Bone marrow (tissue), 2 donors: ENCODE data around the gene CCT8.

Experiments used
- DNase-seq, 2 donors: peaks; one replicate each; lab custom pipeline; 2025; lab: John Stamatoyannopoulos, UW

CCT8 gene, protein sequence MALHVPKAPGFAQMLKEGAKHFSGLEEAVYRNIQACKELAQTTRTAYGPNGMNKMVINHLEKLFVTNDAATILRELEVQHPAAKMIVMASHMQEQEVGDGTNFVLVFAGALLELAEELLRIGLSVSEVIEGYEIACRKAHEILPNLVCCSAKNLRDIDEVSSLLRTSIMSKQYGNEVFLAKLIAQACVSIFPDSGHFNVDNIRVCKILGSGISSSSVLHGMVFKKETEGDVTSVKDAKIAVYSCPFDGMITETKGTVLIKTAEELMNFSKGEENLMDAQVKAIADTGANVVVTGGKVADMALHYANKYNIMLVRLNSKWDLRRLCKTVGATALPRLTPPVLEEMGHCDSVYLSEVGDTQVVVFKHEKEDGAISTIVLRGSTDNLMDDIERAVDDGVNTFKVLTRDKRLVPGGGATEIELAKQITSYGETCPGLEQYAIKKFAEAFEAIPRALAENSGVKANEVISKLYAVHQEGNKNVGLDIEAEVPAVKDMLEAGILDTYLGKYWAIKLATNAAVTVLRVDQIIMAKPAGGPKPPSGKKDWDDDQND

DNA sequence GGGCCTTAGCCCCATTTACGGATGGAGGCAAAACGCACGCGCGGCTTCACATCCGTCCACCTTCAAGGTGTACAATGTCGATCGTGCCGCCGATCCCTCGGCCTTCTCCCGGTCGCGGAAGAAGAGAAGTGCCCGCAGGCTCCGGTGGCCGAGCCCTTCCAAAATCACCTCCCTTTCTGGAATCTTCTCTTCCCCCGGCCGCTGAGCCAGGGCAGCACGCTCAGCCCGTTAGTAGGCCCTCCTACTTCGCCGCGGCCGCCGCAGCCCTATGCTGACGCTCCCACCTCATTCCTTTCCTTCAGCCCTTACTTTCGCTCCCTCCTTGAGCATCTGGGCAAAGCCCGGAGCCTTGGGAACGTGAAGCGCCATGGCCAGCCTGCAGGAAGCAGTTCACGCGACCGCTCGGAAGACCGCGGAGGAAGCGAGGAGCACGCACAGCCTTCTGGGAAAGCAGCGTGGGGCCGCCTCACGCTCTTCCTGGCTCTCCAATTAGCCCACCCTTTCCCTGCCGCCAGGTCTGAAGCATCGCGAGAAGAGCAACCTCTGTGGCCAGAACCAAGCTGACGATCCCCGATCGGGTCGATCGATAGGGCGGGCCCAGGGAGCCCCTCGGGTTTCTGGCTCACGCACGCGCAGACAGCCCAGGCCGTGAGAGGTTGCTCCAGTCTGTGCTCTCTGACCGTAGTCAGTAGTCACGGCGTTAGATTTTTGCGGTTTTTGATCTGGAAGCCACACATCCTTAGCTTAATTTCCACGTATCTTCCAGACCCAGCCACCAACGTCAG, at the start of gene CCT8:
CCT8 (minus strand) TSS at position 427 of the 785 bp plus-strand sequence; CDS start at position 369, 58 bp downstream.
- peak; percentile 88 to 98 for DNase-seq

DNA sequence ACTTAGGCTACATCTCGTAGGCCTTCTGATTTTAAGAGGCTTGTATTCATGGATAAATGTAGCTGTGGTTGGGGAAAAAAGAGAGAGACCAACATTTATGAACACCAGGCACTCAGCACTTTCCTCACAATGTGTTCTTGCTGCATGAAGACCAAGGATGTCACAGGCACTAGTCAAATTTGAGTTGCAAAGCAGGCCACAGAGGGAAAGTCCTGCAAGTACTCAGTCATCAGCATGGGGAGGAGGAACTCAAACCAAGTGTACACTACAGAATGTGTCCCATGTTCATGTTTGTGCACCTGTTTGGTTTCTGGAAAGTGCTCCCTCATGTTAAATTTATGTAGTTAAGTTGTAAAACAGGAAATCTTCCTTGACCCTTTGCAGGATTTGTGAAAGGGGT, 48.3 kb upstream of the CCT8 start:
- no peak for DNase-seq

DNA sequence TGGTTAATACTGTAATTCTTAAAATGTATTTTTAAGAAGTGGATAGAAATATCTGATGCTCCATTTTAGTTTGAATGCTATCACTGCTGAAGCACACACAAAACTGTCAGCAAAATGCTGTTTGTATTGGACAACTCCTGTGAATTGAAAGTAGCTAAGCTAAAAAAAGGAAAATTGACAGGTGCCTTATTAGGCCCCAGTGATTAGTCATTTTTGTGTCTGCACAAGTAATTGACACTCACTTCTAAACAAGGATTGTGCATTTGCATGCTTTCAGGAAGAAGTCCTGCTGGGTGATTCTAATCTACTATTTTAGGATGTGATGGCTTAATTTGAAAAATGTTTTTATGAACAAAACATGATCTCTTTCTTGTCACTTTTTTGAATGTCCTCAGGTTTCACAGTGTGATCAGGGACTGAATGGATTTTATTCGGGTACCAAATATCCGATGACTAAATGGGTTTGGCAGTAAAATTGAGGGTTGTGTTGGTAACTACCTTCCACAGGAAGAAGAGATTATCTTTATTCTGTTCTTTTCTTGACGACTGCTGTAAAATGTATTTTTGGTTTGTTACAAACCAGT, 44.0 kb upstream of the CCT8 start:
- DNase-seq, result no peak

DNA sequence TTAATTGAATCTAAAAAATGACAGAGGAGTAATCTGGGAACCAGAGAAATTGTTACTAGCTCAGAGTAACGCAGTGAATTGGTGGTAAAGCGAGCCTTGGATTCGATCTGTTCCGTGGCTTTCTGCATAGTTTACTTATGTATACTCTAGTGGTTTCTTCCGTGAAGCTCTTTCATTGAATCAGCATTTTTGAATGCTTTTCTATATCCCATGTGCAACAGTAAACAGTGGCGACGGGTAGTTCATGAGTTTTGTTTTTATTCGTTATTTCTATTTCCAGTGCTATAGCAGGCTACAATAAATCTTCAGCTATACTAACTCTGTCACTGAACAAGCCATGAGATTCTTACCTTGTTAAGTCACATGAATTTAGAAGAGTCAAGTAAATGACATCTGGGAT, 42.5 kb upstream of the CCT8 start:
- no peak for DNase-seq

DNA sequence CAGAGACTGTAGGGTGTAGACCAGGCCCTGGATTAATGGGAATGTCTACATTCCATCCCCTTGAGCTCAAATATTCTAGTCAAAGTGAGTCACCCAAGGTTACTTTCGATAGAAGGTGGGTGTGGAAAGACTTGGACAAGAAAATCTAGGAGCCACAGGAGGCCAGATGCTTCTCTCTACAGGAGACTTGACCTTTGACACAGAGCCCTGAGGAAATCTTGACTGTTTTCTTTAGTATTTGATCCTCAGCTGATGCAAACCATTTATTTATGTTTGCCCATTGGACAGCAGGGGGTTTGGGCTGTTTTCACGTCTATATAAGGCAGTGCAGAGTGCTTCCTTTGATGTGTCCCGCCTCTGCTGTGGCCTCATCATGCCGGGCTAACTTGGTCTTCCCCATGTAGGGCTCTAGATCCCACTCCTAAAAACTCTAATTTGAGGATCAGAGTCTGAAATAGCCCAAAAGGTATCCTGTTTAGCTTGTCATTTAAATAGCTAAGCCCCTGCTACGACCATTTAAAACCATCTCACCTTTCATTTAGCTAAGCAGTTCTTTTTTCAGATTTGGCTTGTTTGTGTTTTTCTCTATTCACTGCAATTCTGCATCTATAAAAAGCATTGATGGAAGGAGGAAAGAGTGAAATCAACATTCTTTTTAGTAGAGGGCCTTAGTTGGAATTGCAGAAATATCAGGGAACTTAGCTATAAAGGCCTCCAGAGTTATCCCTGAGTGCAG, 41.5 kb upstream of the CCT8 start:
- DNase-seq, result no peak

DNA sequence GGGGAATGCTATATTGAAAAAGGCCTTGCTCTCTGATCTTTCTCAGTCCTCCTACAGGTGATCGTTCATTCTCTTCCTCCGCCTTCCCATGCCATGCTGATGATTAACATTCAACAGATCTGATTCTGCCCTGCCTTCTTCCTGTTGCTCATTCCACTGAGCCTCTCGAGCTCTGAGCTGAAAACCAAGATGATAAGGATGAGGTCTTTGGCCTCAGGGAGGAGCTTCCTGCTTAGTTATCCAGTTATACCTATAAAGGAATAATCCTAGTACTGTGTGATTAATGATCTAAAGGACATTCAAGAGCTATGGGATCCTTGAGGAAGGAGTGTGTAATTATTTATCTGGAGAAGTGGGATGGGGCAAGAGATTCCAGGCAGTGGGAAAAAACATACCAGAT, 31.8 kb upstream of the CCT8 start:
- no peak for DNase-seq

DNA sequence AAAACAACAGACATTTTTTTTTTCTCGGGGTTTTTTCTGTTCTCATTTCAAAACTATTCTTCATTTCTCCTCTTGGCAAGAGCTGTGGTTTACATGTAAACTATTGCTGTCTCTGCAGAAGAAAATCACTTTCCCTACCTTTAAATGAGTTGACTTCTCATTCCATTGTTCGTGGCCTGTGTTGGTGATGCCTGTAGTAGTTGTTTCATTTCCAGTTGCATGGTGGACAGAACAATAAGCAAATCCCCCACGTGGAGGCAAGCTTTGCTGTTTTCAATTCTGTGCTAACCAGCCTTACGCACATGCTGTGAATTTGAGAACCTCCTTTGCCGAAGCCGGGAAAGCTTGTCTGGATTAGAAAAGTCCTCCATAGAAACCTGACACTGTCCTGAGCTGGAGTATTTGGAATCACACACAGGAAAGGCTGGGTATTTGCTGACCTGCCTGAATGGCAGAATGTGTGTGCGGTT, 30.8 kb upstream of the CCT8 start:
- DNase-seq, result no peak

DNA sequence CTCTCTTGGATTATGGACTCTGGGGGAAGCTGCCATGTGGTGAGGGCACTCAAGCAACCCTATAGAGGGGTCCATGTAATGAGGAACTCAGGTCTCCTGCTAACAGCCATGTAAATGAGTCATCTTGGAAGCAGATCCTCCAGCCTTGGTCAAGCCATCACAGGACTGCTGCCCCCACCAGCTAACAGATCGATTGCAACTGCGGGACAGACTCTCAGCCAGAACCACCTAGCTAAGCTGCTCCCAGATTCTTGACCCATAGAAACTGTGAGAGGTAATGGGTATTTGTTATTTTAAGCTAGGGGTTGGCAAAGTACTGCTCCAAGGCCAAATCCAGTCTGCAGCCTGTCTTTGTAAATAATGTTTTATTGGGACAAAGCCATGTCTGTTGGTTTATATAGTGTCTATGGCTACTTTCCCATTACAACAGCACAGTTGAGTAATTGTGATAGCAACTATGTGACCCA, 29.4 kb upstream of the CCT8 start:
- DNase-seq, result no peak

DNA sequence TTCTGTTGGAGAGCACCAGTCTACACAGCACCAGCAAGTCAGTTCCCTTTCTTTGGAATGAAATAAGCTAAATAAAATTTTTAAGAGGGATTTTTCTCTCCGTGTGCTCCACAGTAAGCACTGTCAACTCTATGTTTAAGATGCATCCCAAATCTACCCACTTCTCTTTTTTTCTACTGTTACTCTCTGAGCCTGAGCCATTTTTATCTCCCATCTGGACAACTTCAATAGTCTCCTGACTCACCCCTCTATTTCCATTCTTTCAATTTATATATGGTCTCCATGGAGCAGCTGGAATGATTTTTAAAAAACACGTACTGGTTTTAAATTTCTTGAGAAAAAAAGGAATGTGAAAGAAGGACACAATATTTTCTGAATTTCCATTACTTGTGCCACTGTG, 24.7 kb upstream of the CCT8 start:
- peak in 1 of 2 donors; percentile 13 for DNase-seq

DNA sequence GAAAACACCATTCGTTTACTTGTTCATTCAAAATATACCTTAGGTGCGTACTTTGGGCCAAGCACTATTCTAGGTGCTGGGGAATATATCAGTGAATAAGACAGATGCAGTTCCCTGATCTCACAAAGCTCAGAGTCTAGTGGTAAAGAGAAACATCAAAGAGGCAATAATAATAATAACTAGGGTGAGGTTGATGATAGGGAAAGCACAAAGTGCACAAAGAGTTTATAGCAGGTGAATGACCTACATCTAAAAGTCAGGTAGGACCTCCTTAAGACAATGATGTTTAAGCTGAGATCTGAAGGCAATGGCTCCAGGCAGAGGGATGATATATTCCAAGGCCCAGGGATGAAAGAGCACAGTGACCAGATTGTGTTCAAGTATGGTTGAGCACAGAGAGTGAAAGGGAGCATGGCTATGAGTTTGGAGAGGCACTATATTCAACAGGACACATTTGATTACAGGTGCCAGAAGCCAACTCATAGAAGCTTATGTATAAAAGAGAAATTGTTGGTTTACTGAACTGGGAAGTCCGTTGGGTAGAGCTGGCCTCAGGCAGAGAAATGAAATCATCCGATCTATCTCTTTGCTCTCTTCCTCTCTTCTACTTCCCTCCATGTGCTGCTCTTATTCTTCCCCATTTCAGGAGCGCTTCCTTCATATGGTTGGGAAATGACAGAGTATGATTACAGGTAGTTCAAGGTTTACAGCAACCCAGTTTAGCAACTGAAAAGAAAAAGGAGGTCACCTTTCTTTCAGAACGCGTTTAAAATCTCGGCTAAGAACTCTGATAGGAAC, 23.0 kb upstream of the CCT8 start:
- no peak for DNase-seq

DNA sequence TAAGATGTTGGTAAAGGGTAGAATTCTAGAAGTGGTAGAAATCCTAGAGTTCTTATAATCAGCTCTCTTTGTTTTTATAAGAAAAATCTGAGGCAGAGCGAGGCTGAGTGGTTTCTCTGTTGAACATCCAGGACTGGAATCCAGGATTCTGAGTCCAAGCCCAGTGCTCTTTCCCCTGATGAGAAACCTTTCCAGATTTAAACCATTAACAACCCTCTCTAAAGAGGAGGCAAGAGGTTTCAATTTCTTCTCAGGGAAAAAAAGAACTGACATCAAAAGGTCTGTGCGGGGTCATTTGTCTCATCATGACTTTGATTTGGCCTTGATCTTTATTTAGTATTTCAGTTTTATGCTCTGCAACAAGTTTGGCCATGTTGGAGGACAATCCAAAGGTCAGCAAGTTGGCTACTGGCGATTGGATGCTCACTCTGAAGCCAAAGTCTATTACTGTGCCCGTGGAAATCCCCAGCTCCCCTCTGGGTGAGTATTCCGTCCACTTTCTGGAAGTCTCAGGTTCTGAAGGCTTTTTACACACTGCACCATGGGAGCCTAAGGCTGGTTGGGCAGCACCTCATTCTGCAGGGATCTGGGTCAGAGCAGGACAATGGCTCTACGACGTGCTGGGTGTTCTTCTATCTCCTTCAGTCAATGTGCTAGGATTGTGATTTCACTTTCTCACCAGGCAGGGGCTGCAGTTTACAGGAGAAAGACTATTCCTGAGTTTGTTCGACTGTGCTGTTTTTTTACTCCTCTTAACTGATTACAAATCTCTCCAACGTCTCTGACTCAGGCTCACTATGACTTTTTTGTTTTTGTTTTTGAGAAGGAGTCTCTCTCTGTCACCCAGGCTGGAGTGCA, 18.9 kb upstream of the CCT8 start:
- DNase-seq, result peak in 1 of 2 donors; percentile 59

DNA sequence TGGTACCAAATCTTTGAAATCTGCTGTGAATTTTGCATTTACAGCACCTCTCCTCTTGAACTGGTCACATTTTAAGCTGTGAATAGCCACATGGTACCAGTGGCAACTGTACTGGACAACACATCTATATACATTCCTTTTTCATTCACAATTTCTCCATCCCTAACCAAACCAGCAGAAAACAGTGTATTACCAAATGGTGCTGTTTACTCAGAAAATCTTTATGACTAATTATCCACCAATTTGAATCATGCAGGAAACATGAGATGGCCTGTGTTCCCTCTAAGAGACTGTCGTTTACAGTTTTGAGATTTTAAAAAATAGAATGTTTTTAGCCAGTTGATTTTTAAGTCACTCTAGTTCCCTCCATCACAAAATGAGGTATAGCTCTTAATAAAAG, 17.6 kb upstream of the CCT8 start:
- no peak for DNase-seq

DNA sequence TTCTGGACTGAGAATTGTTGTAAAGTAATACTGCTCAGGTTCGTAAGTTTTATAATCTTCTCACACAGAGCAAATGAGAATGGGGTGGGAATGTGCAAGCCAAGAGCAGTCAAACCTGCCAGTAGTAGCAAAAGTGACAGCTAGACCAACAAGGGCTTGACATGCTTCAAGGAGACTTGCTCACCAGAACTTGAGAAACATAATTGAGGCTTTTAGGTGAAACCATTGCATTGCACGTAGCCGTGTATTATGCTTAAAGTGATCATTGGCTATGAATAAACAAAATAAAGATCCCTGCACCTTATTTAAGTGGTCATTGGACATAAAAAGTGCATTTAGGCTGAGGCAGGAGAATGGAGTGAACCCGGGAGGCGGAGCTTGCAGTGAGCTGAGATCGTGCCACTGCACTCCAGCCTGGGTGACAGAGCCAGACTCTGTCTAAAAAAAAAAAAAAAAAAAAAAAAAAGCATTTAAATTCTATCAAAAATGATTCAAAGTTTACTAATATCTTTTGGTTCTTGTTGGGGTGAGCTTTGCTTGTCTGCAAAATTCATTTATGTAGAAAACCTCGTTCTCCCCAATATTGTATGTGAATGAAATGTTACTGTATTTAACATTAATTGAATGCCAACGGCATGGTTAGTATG, 11.8 kb upstream of the CCT8 start:
- no peak for DNase-seq

DNA sequence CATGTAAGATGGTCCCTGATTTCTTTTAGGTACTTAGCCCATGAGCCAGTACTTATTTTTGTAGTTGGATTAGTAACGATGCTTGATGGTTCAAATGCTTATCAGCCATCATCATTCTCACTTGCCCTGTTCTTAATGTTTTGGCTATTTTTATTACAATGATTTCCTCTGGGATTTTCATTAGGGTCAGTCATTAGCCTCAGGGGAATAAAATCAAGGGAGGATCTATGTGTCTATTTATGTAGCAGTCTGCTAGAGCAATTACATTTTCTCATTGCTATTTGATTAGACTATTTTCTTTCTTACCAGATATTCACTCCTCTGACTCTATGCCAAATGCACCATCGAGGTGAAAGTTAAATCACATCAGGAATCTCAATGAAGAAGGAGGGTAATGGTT, 10.9 kb upstream of the CCT8 start:
- DNase-seq, result no peak

DNA sequence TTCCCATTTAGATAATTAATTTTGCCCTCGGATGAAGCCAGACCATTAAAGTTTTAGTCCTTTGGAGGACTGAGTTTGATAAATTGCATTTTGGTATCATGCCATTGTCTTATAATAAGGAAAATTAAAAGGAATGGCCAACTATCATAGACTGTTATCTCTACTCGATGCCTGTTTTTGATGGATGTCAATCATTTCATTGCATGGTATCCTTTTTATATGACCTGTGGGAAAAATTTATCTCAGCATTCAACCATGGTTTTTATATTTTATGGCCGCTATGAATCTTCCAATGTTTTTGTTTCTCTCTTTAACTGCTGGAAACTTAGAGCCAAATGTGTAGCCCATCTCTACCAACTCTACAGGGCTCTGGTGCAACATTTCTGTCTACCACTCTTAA, 9.9 kb upstream of the CCT8 start:
- DNase-seq, result no peak

DNA sequence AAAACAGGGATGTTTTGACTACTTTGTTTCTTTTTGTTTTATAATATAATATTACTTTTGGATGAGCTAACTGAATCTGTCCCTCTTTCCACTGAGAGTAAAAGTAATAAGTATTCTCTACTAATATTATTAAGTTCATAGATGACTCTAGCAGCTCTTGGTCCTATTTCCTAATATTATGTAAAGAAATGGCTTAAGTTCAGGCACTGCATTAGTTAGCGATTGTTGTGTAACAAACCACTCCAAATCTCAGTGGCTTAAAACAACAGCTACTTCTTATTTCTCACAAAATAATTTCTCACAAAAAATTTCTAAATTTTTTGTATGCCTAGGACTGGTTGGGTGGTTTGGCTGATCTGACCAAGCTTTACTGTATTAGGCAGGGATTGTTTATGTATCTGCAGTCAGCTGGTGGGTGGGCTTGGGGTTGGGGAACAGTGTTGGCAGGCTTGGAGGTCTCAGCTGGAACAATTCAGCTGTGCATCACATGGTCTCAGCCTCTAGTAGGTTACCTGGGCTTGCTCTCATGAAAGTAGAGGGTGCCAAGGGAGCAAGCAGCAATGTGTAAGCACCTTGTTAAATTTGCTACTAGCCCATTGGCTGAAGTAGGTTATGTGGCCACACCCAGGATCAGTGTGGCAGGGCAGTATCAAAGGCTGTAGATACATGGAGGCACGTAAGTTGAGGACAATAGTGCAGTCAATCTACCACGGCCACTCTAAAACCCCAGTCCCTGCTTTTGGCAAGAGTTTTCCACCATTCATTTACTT, 8.8 kb upstream of the CCT8 start:
- DNase-seq, result no peak

DNA sequence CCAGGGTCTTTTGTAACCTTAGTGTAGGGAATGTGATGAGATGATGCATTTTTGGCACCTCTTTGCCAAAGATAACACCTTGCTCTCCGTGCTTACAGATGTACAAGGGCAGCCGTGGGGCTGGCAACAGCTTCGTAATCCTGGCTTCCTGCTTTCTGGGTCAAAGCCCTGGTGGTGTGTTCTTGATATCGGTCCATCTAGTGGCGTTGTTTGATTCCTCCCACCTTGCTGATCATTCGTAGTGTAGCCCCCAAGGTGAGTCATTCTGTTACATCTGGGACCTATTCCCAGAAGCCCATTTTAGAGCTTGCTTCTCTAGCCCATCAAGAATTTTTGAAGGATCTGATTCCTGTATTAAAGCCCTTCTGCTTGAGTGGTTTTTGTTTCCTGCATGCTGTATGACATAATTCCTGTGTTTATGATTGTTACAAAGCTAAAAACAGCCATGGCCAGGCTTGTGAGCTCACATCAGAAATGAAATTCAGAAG, 7.0 kb upstream of the CCT8 start:
- DNase-seq, result peak in 1 of 2 donors; percentile 38
